COLO668 (cell line): ENCODE measurements around the gene VENTX.

Experiments used
- DNase-seq: peaks from one replicate; lab custom pipeline; 2025; ENCODE audit not compliant: unreplicated experiment; lab: John Stamatoyannopoulos, UW

VENTX gene

GRCh38 chr10:133201948-133202725 lies 35.5 kb upstream of the VENTX start:
- DNase-seq: no peak

GRCh38 chr10:133202778-133203651 lies 34.6 kb upstream of the VENTX start:
- DNase-seq: no peak

GRCh38 chr10:133203652-133204195 lies 33.9 kb upstream of the VENTX start:
- DNase-seq: no peak

- DNase-seq: no peak
Measured at GRCh38 chr10:133204226-133205015, 33.2 kb upstream of the VENTX start.

GRCh38 chr10:133205146-133205545 lies 32.5 kb upstream of the VENTX start:
- DNase-seq: no peak

GRCh38 chr10:133206356-133207040 lies 31.2 kb upstream of the VENTX start:
- DNase-seq: no peak

GRCh38 chr10:133207041-133207600 lies 30.5 kb upstream of the VENTX start:
- DNase-seq: no peak

GRCh38 chr10:133207627-133208026 lies 30.0 kb upstream of the VENTX start:
- no peak for DNase-seq

- no peak for DNase-seq
Measured at GRCh38 chr10:133208466-133208865, 29.2 kb upstream of the VENTX start.

- DNase-seq: no peak
Measured at GRCh38 chr10:133209117-133209516, 28.5 kb upstream of the VENTX start.

- DNase-seq: no peak
Measured at GRCh38 chr10:133209641-133210040, 28.0 kb upstream of the VENTX start.

GRCh38 chr10:133210398-133211140 lies 27.1 kb upstream of the VENTX start:
- no peak for DNase-seq

GRCh38 chr10:133211141-133211830 lies 26.4 kb upstream of the VENTX start:
- no peak for DNase-seq

- DNase-seq: no peak
Measured at GRCh38 chr10:133211959-133212852, 25.4 kb upstream of the VENTX start.

- DNase-seq: peak; percentile 6
Measured at GRCh38 chr10:133212853-133213494, 24.7 kb upstream of the VENTX start.

- DNase-seq: no peak
Measured at GRCh38 chr10:133213641-133214467, 23.8 kb upstream of the VENTX start.
